HG02885 (cell line): ENCODE results near the gene POLR1E.

Experiments
- ATAC-seq: cut with Tn5 transposase; IDR thresholded peaks from one replicate; pipeline ENCODE4 v1.9.1; 2021; ENCODE audit warnings: mild to moderate bottlenecking; ENCODE audit not compliant: unreplicated experiment, poor library complexity

Gene POLR1E, protein sequence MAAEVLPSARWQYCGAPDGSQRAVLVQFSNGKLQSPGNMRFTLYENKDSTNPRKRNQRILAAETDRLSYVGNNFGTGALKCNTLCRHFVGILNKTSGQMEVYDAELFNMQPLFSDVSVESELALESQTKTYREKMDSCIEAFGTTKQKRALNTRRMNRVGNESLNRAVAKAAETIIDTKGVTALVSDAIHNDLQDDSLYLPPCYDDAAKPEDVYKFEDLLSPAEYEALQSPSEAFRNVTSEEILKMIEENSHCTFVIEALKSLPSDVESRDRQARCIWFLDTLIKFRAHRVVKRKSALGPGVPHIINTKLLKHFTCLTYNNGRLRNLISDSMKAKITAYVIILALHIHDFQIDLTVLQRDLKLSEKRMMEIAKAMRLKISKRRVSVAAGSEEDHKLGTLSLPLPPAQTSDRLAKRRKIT

GRCh38 chr9:37485389-37486255 lies at the start of gene POLR1E:
POLR1E (plus strand) TSS chr9:37485948; CDS start chr9:37486048, 100 bp downstream.
- peak; percentile 97 for ATAC-seq

GRCh38 chr9:37436540-37436939 lies 49.2 kb upstream of the POLR1E start:
- ATAC-seq: no peak

GRCh38 chr9:37437010-37437409 lies 48.7 kb upstream of the POLR1E start:
- no peak for ATAC-seq

GRCh38 chr9:37437621-37438020 lies 48.1 kb upstream of the POLR1E start:
- ATAC-seq: no peak

GRCh38 chr9:37438359-37438758 lies 47.4 kb upstream of the POLR1E start:
- no peak for ATAC-seq

GRCh38 chr9:37441776-37442370 lies 43.9 kb upstream of the POLR1E start:
- ATAC-seq: no peak

DNA sequence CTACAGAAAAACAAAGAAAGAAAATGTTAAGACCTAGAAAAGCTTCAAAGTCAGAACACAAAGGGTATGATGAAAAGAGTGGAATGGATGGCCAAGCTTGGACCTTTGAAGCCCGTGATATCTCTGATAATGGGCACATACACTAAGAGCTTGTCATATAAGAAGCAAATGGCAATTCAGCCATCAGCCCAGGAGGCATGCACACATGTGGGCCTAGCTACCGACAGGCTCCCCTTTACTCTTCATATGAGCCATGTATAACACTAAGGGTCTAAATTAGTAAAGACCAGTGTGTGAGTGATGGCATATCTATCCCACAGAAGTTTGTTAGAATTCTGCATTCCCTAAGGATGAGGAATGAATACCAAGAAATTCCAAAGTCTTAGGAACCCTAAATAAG lies 43.2 kb upstream of the POLR1E start:
- ATAC-seq: no peak

GRCh38 chr9:37443566-37443965 lies 42.2 kb upstream of the POLR1E start:
- ATAC-seq: no peak

- no peak for ATAC-seq
Observed at GRCh38 chr9:37444890-37445289, 40.9 kb upstream of the POLR1E start.

DNA sequence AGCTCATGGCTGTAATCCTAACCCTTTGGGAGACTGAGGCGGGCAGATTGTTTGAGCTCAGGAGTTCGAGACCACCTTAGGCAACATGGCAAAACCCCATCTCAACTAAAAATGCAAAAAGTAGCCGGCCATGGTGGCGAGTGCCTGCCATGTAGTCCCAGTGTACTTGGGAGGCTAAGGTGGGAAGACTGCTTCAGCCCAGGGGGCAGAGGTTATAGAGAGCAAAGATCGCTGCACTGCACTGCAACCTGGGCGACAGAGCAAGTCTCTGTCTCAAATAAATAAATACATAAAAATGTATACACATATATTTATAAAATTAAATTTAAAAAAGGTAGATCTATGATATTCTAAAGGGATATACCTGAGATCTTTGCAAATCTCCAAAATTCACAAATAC lies 39.9 kb upstream of the POLR1E start:
- no peak for ATAC-seq

- no peak for ATAC-seq
Observed at GRCh38 chr9:37446401-37446800, 39.3 kb upstream of the POLR1E start.

- ATAC-seq: no peak
Observed at GRCh38 chr9:37447111-37447510, 38.6 kb upstream of the POLR1E start.

DNA sequence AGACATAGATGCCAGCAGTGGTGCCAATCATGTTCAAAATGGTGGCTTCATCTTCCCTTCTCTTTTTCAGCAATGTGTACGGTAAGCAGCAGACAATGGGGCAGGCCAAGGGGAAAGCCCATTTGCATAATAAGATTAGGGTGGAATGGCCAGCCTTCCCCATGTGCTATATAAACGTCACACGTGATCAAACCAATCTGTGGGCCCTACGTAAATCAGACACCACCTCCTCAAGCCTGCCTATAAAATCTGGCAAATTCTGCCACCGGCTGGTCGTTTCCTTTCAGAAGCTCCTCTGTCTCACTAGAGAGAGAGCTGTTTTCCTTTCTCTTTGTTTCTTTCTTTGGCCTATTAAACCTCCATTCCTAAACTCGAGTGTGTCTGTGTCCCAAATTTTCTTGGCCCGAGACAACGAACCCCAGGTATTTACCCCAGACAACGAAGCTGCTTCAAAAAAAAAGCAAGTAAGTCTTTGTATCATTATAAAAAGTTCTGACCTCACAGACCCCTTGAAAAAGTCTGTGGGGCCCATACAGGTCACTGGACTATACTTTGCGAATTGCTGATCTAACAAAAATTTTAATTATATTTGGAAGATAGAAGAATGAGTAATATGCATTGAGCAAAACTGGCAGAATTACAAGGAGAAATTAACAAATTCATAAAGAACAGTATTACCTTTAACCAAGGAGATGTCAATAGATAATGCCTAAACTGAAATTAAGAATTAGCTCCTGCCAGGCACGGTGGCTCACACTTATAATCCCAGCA lies 35.7 kb upstream of the POLR1E start:
- ATAC-seq: no peak

DNA sequence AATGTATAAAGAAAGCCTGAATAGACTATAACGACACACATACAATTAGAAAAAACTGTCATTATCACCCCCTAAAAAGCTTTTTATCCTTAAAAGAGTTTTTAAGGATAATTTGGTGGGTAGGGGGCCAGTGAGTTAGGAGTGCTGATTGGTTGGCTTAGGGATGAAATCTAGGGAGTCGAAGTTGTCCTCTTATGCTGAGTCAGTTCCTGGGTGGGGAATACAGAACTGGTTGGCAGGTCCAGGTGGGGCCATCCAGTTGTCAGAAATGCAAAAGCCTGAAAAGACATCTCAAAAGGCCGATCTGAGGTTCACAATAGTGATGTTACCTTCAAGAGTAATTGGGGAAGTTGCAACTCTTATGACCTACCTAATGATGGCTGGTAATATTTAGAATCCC lies 34.1 kb upstream of the POLR1E start:
- ATAC-seq: no peak

GRCh38 chr9:37452611-37453010 lies 33.1 kb upstream of the POLR1E start:
- no peak for ATAC-seq

DNA sequence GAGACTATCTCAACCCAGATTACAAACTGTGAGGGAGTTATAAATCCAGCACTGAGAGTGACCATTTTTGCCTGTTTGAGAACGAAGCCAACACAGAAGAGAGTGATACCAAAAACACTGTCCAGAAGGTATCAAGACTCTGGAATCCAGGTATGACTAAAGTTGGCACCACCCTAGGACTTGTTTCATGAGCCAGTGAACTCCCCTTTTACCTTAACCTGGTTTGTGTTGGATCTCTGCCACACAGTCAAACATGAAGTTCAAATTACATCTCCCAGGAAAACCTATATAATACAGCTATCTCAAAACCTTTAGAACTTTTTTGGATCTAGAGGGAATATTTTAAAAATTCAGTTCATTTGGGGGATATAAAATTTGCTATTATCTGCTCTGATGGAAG lies 31.9 kb upstream of the POLR1E start:
- no peak for ATAC-seq

GRCh38 chr9:37454238-37454637 lies 31.5 kb upstream of the POLR1E start:
- no peak for ATAC-seq

DNA sequence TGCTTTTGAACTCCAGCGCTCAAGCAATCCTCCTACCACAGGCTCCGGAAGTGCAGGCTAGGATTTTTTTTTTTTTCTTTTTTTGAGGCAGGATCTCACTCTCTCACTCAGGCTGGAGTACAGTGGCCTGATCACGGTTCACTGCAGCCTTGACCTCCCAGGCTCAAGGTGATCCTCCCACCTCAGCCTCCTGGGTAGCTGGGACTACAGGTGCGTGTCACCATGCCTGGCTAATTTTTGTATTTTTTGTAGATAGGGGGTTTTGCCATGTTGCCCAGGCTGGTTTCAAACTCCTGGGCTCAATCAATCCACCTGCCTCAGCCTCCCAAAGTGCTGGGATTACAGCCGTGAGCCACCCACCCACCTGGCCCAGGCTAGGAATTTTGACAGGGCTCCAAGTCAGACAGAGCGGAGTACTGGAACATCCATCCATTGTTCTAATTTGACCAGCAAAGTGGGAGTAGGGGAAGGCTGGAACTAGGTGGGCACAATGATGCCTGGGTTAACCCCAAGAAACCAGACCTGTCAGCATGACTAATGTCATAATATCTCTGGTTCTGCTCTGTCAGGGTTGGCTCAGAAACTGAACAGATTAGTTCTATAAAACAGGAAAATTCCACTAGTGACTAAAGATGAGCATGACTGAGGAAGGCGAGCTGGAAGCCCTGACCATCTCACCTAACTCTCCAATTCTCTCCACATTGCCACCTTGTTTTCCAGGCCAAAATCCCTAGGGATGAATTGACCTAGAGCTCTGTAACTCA lies 29.7 kb upstream of the POLR1E start:
- no peak for ATAC-seq

DNA sequence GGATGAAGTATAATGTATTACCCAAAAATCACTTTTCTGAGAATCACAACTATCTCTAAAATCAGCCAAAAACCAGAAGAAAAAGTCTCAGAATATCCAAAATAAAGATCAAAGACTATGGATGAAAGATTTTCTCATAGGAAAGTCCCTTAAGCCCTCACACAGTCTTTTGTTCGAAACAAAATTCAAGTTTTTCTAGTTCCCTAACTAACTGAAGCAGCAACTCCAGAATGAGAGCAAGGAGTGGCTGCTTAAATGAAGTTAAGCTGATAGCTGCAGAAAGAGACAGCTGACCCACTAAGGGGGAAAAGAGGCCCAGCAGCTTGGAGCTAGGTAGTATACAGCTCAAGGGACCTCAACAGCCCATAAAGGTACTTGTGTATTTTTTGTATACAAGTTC lies 28.9 kb upstream of the POLR1E start:
- no peak for ATAC-seq

GRCh38 chr9:37464006-37464405 lies 21.7 kb upstream of the POLR1E start:
- ATAC-seq: no peak
